Kidney (tissue), 14 donors: ENCODE measurements around the gene RILPL1. TPM values are rescaled to one million over a fixed set of nuclear protein-coding genes. Genes with fewer than 3 reads are reported as not detected.
A peak's percentile ranks its signal among the peaks of the same experiment; 100 is the strongest.

ENCODE experiments used
- DNase-seq, 5 donors: peaks; one replicate each; pipeline ENCODE4 v3.0.0-alpha.2; 2013 to 2020
- FAIRE-seq: peaks from 2 replicates; lab custom pipeline; 2012; peaks lifted over from hg19 to GRCh38; lab: Jason Lieb, UNC
- H3K27ac ChIP-seq, 2 donors: one replicate each; pipeline ENCODE4 v1.7.0; 2013; ENCODE audit warnings: low read depth in 2 of 2, low read length in 2 of 2, inconsistent platforms in 1 of 2
- H3K27me3 ChIP-seq: one replicate; pipeline ENCODE4 v1.7.1; 2013; ENCODE audit warnings: low read length, inconsistent platforms; ENCODE audit not compliant: control insufficient read depth, insufficient read depth
- H3K36me3 ChIP-seq, 3 donors: one replicate each; pipeline versions ENCODE4 v1.7.0 to v1.7.1; 2013; ENCODE audit warnings: low read length in 3 of 3, control low read depth in 1 of 3, inconsistent platforms in 1 of 3; ENCODE audit not compliant: insufficient read depth in 3 of 3, control insufficient read depth in 2 of 3
- H3K4me1 ChIP-seq, 3 donors: one replicate each; pipeline versions ENCODE4 v1.7.0 to v1.7.1; 2013; ENCODE audit warnings: low read length in 3 of 3, inconsistent platforms in 1 of 3, low read depth in 1 of 3; ENCODE audit not compliant: control insufficient read depth in 2 of 3, insufficient read depth in 2 of 3
- H3K4me3 ChIP-seq, 3 donors: one replicate each; pipeline versions ENCODE4 v1.7.0 to v1.8.1; 2013; ENCODE audit warnings: low read length in 3 of 3, control low read depth in 1 of 3, inconsistent platforms in 1 of 3
- H3K9ac ChIP-seq, 3 donors: one replicate each; pipeline versions ENCODE4 v1.7.0 to v1.7.1; 2013; ENCODE audit warnings: low read length in 3 of 3, control low read depth in 1 of 3, inconsistent platforms in 1 of 3
- H3K9me3 ChIP-seq, 3 donors: one replicate each; pipeline versions ENCODE4 v1.7.0 to v1.7.1; 2013; ENCODE audit warnings: low read length in 3 of 3, control low read depth in 1 of 3, inconsistent platforms in 1 of 3; ENCODE audit not compliant: control insufficient read depth in 2 of 3, insufficient read depth in 1 of 3
- CTCF ChIP-seq: IDR thresholded peaks from 3 replicates; pipeline ENCODE4 v1.5.1; 2012; ENCODE audit warnings: mild to moderate bottlenecking, moderate library complexity, borderline replicate concordance; ENCODE audit not compliant: insufficient read depth; ENCODE audit errors: extremely low read depth
- intact Hi-C: fragments of 100-400 bp; cut with DNase I; formaldehyde crosslinking; loops from one replicate; pipeline ENCODE4 v1.11.1; 2022
- polyA plus RNA-seq: library from polyadenylated mRNA; stranded (reverse); fragments of 350-450 nt; fragmentation: Illumina TruSeq; extraction: RNeasy Lipid Tissue Mini Kit (QIAGEN cat#74804); gene quantifications from one replicate; pipeline ENCODE4 v1.2.3, GENCODE V29; 2014; ENCODE audit warnings: low read depth, low replicate concordance; ENCODE audit not compliant: insufficient read depth
- total RNA-seq: library from RNA; stranded (reverse); fragmentation: NEBNext Ultra II Directional; extraction: Animal tissue kit (Norgen Biotek cat#: 25700); gene quantifications from one replicate; pipeline ENCODE4 v1.2.1, GENCODE V29; 2021
- donor health status: control.
- donor health status: control.
- donor health status: control.
- donor health status: control.
- donor health status: control.
- donor health status: DM: yes; HTN: yes; CAD: no.
- donor health status: Normal renal cell carcinoma (clear cell type).

RILPL1 gene
- total and polyA plus RNA-seq, 2 donors from 2014 or later, result 14.1 to 19.0 TPM

GRCh38 chr12:123449856-123450255 lies 83.7 kb downstream of the RILPL1 start:
- H3K27me3 ChIP-seq, result no peaks in the 10 kb centered on the region
- FAIRE-seq (no peak), DNase-seq (no peak)
- no peaks in the 10 kb centered on the region for H3K36me3 ChIP-seq
- H3K4me1 ChIP-seq, result peaks cover 0 to 7% (median 5%) of the 10 kb centered on the region in 3 donors
- no peak overlapping the region for H3K4me3 ChIP-seq
- no peak for TF ChIP-seq CTCF
- H3K27ac ChIP-seq, result no peak overlapping the region
- H3K9me3 ChIP-seq, result no peaks in the 10 kb centered on the region
- intact Hi-C loops, result no loop called here
- H3K9ac ChIP-seq, result no peak overlapping the region

- no peak overlapping the region for H3K27ac ChIP-seq
- no peaks in the 10 kb centered on the region for H3K9me3 ChIP-seq
- intact Hi-C loops, result no loop called here
- no peaks in the 10 kb centered on the region for H3K36me3 ChIP-seq
- H3K4me1 ChIP-seq, result peaks cover 0 to 10% (median 5%) of the 10 kb centered on the region in 3 donors
- no peak overlapping the region for H3K9ac ChIP-seq
- FAIRE-seq, result no peak
- no peak for TF ChIP-seq CTCF
- H3K4me3 ChIP-seq, result no peak overlapping the region
- H3K27me3 ChIP-seq, result no peaks in the 10 kb centered on the region
- DNase-seq, result no peak
Measured at GRCh38 chr12:123449249-123449733, 84.2 kb downstream of the RILPL1 start.

DNA sequence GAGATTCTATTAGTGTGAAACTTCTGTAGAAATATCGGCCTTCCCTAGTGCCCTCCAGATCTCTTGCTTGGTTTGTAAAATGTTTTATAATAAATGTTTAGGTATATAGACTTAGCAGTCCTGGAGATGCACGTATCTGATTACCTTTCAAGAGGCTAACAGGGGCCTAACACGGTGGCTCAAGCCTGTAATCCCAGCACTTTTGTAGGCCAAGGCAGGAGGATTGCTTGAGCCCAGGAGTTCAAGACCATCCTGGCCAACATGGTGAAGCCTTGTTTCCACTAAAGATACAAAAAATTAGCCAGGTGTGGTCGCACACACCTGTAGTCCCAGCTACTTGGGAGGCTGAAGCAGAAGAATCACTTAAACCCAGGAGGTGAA lies 87.2 kb downstream of the RILPL1 start:
- no peaks in the 10 kb centered on the region for H3K36me3 ChIP-seq
- H3K4me3 ChIP-seq, result no peak overlapping the region
- H3K27me3 ChIP-seq, result no peaks in the 10 kb centered on the region
- DNase-seq, result no peak
- FAIRE-seq, result no peak
- TF ChIP-seq CTCF, result no peak
- peak overlapping the region in 1 of 3 donors; percentile 40 for H3K9ac ChIP-seq
- H3K27ac ChIP-seq, result peak overlapping the region; percentile 54 to 63
- intact Hi-C loops, result no loop called here
- H3K9me3 ChIP-seq, result no peaks in the 10 kb centered on the region
- peaks cover 0 to 10% (median 5%) of the 10 kb centered on the region in 3 donors for H3K4me1 ChIP-seq
